ENCODE results near the gene AJAP1.
A peak's percentile ranks its signal among the peaks of the same experiment; 100 is the strongest.

Gene AJAP1

GRCh38 chr1:4682607-4683220 is 28.3 kb downstream of the AJAP1 start:
- ATAC-seq (no peak), DNase-seq (no peak)

- DNase-seq = no peak
- ATAC-seq = no peak
Measured at GRCh38 chr1:4684136-4684535, 29.7 kb downstream of the AJAP1 start.

- DNase-seq (no peak), ATAC-seq (no peak)
Measured at GRCh38 chr1:4684864-4685522, 30.6 kb downstream of the AJAP1 start.

- ATAC-seq (no peak), DNase-seq (no peak)
Measured at GRCh38 chr1:4685523-4685865, 31.1 kb downstream of the AJAP1 start.

GRCh38 chr1:4687943-4688342 is 33.5 kb downstream of the AJAP1 start:
- no peak for ATAC-seq
- DNase-seq = no peak

GRCh38 chr1:4689271-4689935 is 35.0 kb downstream of the AJAP1 start:
- DNase-seq (no peak), ATAC-seq (no peak)

- ATAC-seq = no peak
Measured at GRCh38 chr1:4689941-4690635, 35.7 kb downstream of the AJAP1 start.

GRCh38 chr1:4690951-4691675 is 36.7 kb downstream of the AJAP1 start:
- DNase-seq (no peak), ATAC-seq (no peak)

More at GRCh38 chr1:4689941-4690635, 35.7 kb downstream of the AJAP1 start:
- no peak for DNase-seq

- ATAC-seq (peak; percentile 25), DNase-seq (no peak)
Measured at GRCh38 chr1:4691766-4692405, 37.5 kb downstream of the AJAP1 start.

GRCh38 chr1:4692437-4692836 is 38.0 kb downstream of the AJAP1 start:
- DNase-seq (no peak), ATAC-seq (no peak)

- no peak for ATAC-seq
- DNase-seq = no peak
Measured at GRCh38 chr1:4693331-4693730, 38.9 kb downstream of the AJAP1 start.

GRCh38 chr1:4693891-4694290 is 39.5 kb downstream of the AJAP1 start:
- no peak for DNase-seq
- no peak for ATAC-seq

GRCh38 chr1:4694492-4694891 is 40.1 kb downstream of the AJAP1 start:
- ATAC-seq = no peak
- no peak for DNase-seq

GRCh38 chr1:4695241-4695640 is 40.8 kb downstream of the AJAP1 start:
- ATAC-seq = no peak

GRCh38 chr1:4696161-4696745 is 41.8 kb downstream of the AJAP1 start:
- DNase-seq = no peak
- no peak for ATAC-seq

More at GRCh38 chr1:4695241-4695640, 40.8 kb downstream of the AJAP1 start:
- DNase-seq = no peak

GRCh38 chr1:4696753-4697152 is 42.3 kb downstream of the AJAP1 start:
- ATAC-seq (no peak), DNase-seq (no peak)

- DNase-seq (no peak), ATAC-seq (no peak)
Measured at GRCh38 chr1:4697801-4698200, 43.4 kb downstream of the AJAP1 start.

GRCh38 chr1:4698911-4699310 is 44.5 kb downstream of the AJAP1 start:
- no peak for ATAC-seq
- DNase-seq = no peak

GRCh38 chr1:4699376-4700301 is 45.2 kb downstream of the AJAP1 start:
- ATAC-seq (no peak), DNase-seq (no peak)

- ATAC-seq (no peak), DNase-seq (no peak)
Measured at GRCh38 chr1:4700801-4701200, 46.4 kb downstream of the AJAP1 start.

All from stimulated activated naive CD8-positive, alpha-beta T cell treated with anti-CD3 and anti-CD28 coated beads, Interleukin-15, Interleukin-2, amounts not matched to agents 100 U/mL and 50 U/mL, for 24 hours (primary cell).